Heart left ventricle (tissue), 16 donors: ENCODE measurements around the gene PHETA2. TPM values are rescaled to one million over a fixed set of nuclear protein-coding genes. Genes with fewer than 3 reads are reported as not detected.

Experiments used
- ATAC-seq, 4 donors: fragments of 200-7000 bp; cut with Tn5 transposase; one replicate each; pipeline ENCODE4 v1.9.1; 2020 to 2022; ENCODE audit warnings: moderate library complexity in 4 of 4, mild to moderate bottlenecking in 3 of 4, moderate number of reproducible peaks in 1 of 4
- DNase-seq, 5 donors: peaks; one replicate each; pipeline ENCODE4 v3.0.0-alpha.2; 2020
- H3K27ac ChIP-seq, 12 donors: fragments of 200-600 bp; sonication (generic) in 4 of 12; one replicate each; pipeline versions ENCODE4 v1.5.0 to v1.8.0; 2016 to 2022; ENCODE audit warnings: mild to moderate bottlenecking in 2 of 12
- H3K27me3 ChIP-seq, 9 donors: fragments of 200-600 bp; sonication (generic) in 2 of 9; one replicate each; pipeline versions ENCODE4 v1.5.1 to v1.8.0; 2016 to 2022; ENCODE audit warnings: mild to moderate bottlenecking in 3 of 9
- H3K36me3 ChIP-seq, 9 donors: fragments of 200-600 bp; sonication (generic) in 2 of 9; one replicate each; pipeline versions ENCODE4 v1.5.0 to v1.8.0; 2018 to 2022; ENCODE audit warnings: mild to moderate bottlenecking in 2 of 9
- H3K4me1 ChIP-seq, 12 donors: fragments of 200-600 bp; sonication (generic) in 4 of 12; one replicate each; pipeline versions ENCODE4 v1.5.0 to v1.8.0; 2016 to 2022; ENCODE audit warnings: mild to moderate bottlenecking in 3 of 12
- H3K4me3 ChIP-seq, 12 donors: fragments of 200-600 bp; sonication (generic) in 4 of 12; one replicate each; pipeline versions ENCODE4 v1.5.0 to v1.8.0; 2017 to 2022; ENCODE audit warnings: mild to moderate bottlenecking in 9 of 12, moderate library complexity in 4 of 12
- H3K9me3 ChIP-seq, 12 donors: fragments of 200-600 bp; sonication (generic) in 4 of 12; one replicate each; pipeline versions ENCODE4 v1.5.0 to v1.8.0; 2016 to 2022; ENCODE audit warnings: mild to moderate bottlenecking in 1 of 12
- POLR2A ChIP-seq, 2 donors: fragments of 450-650 bp; IDR thresholded peaks; one replicate each; pipeline ENCODE4 v1.6.1; 2017; ENCODE audit warnings: antibody characterized with exemption in 2 of 2, mild to moderate bottlenecking in 2 of 2, moderate library complexity in 2 of 2
- WGBS, 4 donors: extraction: QIAGEN DNeasy Blood & Tissue Kit in 2 of 4; methylation state at CpG; one replicate each; pipeline versions ENCODE4 v1.1.5 to v1.1.7; 2013 to 2018; 5-methylcytosine and 5-hydroxymethylcytosine counted together
- intact Hi-C, 10 donors: fragments of 100-400 bp; cut with DNase I; formaldehyde crosslinking; loops; one replicate each; pipeline versions ENCODE4 v1.11.1 to v1.14.2; 2022
- polyA plus RNA-seq, 2 donors: library from polyadenylated mRNA; stranded (reverse); fragments of 200-250 nt; gene quantifications; one replicate each; pipeline ENCODE4 v1.2.3, GENCODE V29; 2013
- total RNA-seq, 9 donors: library from RNA; depleted of rRNA in 2 of 9; stranded (reverse); fragments of >200 nt in 2 of 9; fragmentation: NEBNext Ultra II Directional in 3 of 9; extraction: Animal tissue kit (Norgen Biotek cat#: 25700) in 3 of 9; gene quantifications; one replicate each; pipeline versions ENCODE4 v1.1.0 to v1.2.4, GENCODE V29; 2016 to 2023
- TF ChIP-seq, protein P1 (sequence below), 12 donors: fragments of 200-600 bp; sonication (generic) in 4 of 12; IDR thresholded peaks; one replicate each; pipeline versions ENCODE4 v1.5.0 to v1.8.0; 2018 to 2022; ENCODE audit warnings: antibody characterized with exemption in 12 of 12, mild to moderate bottlenecking in 5 of 12
- donor health status: ischemic (EF 13 %, LVEDD 7.1; RV severe dilation, severe dysfunction).
- donor health status: healthy with polysubstance abuse.
- donor health status: DM: no; HTN: yes; CAD: no.
- donor health status: DM: no; HTN: no; CAD: no.
- donor health status: ischemic (EF 25% LVEDD 6.9; RV normal size, moderate dysfunction).
- donor health status: ischemic (EF 25% LVEDD 5.7; RV mildly dilated, moderate dysfunction).
- donor health status: healthy.
- donor health status: DM: yes; HTN: yes; CAD: no.
- donor health status: ischemic (EF 35%, LVEDD 5.7; RV mildly dilated, moderate dysfunction).
- donor health status: nonischemic (EF 11% LVEDD 7.7; RV severe dilation, severe dysfunction).
- donor health status: DM: yes; HTN: yes; CAD: no.
- donor health status: PGD.
- donor health status: ischemic (EF 29% LVEDD 5.4; RV normal size, mild dysfunction).
- donor health status: nonischemic (EF 23%, LVEDD 6.1; RV moderate dilation, normal function).

The PHETA2 gene
- total and polyA plus RNA-seq, 11 donors, result 1.8 to 6.9 (median 4.7) TPM

DNA sequence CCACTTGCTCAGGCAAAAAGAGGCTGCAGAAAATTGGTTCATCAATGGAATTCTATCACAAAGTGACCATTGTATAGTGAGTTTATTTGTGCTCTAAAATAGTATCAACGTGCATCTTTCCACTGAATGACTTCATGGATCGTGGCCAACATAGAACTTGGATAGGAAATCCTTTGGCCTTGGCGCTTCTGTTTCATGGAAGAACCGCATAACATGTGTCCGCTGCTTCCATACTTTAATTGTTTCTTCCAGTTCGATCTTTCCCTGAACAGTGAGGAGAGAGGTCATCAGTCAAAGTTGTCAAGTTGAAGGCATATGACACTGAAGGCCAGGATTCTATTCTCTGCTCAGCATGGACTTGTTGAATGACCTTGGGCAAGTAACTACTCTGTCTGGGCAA is 12.0 kb downstream of the PHETA2 start:
- WGBS, 4 donors, result 37 to 59% (median 51%) methylated on average over 6 of the region's 6 CpGs
- intact Hi-C loops, result no loop called here

DNA sequence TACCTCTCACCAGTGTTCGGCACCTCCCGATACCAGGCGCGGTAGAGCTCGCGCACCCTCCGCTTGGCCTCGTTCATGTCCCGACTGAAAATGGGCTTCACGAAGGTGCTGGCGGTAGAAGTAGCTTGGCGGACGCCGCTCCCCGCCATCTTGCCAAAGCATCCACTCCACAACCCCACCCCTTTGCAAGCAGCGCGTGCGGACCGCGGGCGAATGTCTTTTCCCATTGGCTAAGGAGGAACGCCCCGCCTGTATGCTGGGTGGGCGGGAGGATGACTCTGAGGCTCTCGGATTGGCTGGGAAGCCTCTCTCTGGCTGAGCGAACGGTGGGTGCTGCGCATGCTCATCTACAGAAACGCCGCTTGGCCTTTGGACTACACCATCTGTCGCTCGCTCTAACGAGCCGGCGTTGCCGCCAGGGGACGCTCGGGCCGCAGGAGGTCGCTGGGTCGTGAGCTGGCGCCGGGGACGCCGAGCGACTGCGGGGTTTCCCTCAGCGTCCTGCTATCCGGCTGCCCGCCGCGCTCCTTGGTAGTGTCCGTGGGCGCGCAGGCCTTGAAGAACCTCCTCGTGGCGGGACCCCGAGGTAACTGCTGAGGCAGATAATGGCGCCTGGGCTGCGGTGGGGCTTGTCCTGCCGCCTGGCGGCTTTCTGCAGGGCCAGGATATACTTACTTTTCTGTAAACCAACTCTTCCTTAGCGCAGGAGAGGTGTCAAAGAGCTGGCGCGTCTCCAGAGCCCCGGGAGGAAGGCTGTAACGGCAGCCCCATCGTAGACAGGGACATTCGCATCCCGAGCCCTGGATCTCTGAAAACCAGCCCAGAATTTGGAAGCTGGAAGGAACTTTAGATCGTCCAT is 16.8 kb downstream of the PHETA2 start, which contains the start of gene NDUFA6:
TSS of gene NDUFA6 (minus strand) at position 177 of the 859 bp plus-strand sequence. CDS start at position 149, 28 bp downstream.
- peaks cover 3 to 42% (median 27%) of the 10 kb centered on the region in 12 donors for H3K4me1 ChIP-seq
- DNase-seq, result peak; percentile 98 to 99 (median 99)
- peak within 1 kb of the TSS; percentile 65 to 93 (median 84) for H3K4me3 ChIP-seq
- H3K27ac ChIP-seq, result peak within 1 kb of the TSS; percentile 95 to 99 (median 98)
- peak; percentile 96 to 99 (median 98) for ATAC-seq
- peaks cover 0 to 16% (median 13%) of the 10 kb centered on the region in 9 donors for H3K36me3 ChIP-seq
- WGBS, 4 donors, result 0 to 1% (median 0%) methylated on average over 38 to 71 of the region's 71 CpGs
- intact Hi-C loops, result loop anchor here in 9 of 10 donors (1.0 to 10.0 kb wide), 7 partner anchors 11 to 346 kb away; partner anchors contain the start of genes NFAM1 (in 2 of the 9), NAGA (in 1 of the 9) and SMDT1 (in 1 of the 9)
- H3K27me3 ChIP-seq, result no peaks in the 10 kb centered on the region
- TF ChIP-seq POLR2A (IDR thresholded peaks at IDR 0.05), result peak; percentile 57 to 89
- TF ChIP-seq, protein P1, sequence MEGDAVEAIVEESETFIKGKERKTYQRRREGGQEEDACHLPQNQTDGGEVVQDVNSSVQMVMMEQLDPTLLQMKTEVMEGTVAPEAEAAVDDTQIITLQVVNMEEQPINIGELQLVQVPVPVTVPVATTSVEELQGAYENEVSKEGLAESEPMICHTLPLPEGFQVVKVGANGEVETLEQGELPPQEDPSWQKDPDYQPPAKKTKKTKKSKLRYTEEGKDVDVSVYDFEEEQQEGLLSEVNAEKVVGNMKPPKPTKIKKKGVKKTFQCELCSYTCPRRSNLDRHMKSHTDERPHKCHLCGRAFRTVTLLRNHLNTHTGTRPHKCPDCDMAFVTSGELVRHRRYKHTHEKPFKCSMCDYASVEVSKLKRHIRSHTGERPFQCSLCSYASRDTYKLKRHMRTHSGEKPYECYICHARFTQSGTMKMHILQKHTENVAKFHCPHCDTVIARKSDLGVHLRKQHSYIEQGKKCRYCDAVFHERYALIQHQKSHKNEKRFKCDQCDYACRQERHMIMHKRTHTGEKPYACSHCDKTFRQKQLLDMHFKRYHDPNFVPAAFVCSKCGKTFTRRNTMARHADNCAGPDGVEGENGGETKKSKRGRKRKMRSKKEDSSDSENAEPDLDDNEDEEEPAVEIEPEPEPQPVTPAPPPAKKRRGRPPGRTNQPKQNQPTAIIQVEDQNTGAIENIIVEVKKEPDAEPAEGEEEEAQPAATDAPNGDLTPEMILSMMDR (IDR thresholded peaks at IDR 0.05), result peak; percentile 84 to 99 (median 96)
- peaks cover 0 to 4% (median 0%) of the 10 kb centered on the region in 12 donors for H3K9me3 ChIP-seq

More for the DNA sequence above, 12.0 kb downstream of the PHETA2 start:
- Histone ChIP-seq H3K36me3 (peaks cover 0 to 60% (median 53%) of the 10 kb centered on the region in 9 donors), H3K9me3 (peaks cover 0 to 4% (median 0%) of the 10 kb centered on the region in 12 donors), H3K27ac (peak overlapping the region in 9 of 12 donors; percentile 4 to 39 (median 18)), H3K4me3 (no peak overlapping the region), H3K27me3 (no peaks in the 10 kb centered on the region), H3K4me1 (peaks cover 4 to 65% (median 33%) of the 10 kb centered on the region in 12 donors)
- DNase-seq (no peak), ATAC-seq (no peak)
- TF ChIP-seq, protein P1 (IDR thresholded peaks at IDR 0.05), result no peak
- TF ChIP-seq POLR2A (IDR thresholded peaks at IDR 0.05), result no peak

DNA sequence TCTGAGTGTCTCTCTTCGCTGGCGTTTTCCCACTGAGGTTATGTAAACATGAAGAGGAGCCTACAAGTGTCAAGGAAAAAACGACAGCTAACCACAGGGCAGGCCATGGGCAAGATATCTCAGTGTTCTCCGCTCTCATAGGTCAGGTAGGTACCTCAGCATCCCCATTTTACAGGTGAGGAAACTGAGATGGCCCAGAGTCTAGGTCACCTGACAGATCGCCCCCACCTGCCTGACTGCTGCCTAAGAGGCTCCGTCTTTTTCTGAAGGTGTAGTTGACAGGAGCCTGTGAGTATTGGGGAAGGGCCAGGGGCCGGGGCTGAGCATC is 17.4 kb downstream of the PHETA2 start:
- WGBS, 4 donors, result 33 to 44% (median 38%) methylated on average over 7 of the region's 7 CpGs

More for the DNA sequence above, 17.4 kb downstream of the PHETA2 start:
- peak overlapping the region in 11 of 12 donors; percentile 86 to 99 (median 97) for H3K27ac ChIP-seq
- DNase-seq (no peak), ATAC-seq (peak in 1 of 4 donors; percentile 0)
- H3K9me3 ChIP-seq, result peaks cover 0 to 4% (median 0%) of the 10 kb centered on the region in 12 donors
- H3K4me1 ChIP-seq, result peaks cover 2 to 36% (median 22%) of the 10 kb centered on the region in 12 donors
- peaks cover 0 to 10% (median 7%) of the 10 kb centered on the region in 9 donors for H3K36me3 ChIP-seq
- no peak for TF ChIP-seq POLR2A (IDR thresholded peaks at IDR 0.05)
- TF ChIP-seq, protein P1 (IDR thresholded peaks at IDR 0.05), result no peak
- H3K27me3 ChIP-seq, result no peaks in the 10 kb centered on the region
- peak overlapping the region; percentile 46 to 93 (median 82) for H3K4me3 ChIP-seq
- intact Hi-C loops, result loop anchor here in 9 of 10 donors (2.0 to 10.0 kb wide), 4 partner anchors 276 to 346 kb away; partner anchors contain the start of gene NFAM1 (in 2 of the 9)
